Hematopoietic multipotent progenitor cell treated with erythropoietin and hydrocortisone succinate and interleukin-3 and kit ligand, for 17 days (in vitro differentiated cells): ENCODE measurements around the gene USP13.
"Not testable (repeated sequence)": the region's sequence is repeated elsewhere in the genome, so short reads cannot be mapped to it uniquely, and the experiment has no call there.

Experiments
- DNase-seq: peaks from one replicate; pipeline ENCODE4 v3.0.0-alpha.2; 2015; ENCODE audit warnings: low spot score

USP13 gene

DNA sequence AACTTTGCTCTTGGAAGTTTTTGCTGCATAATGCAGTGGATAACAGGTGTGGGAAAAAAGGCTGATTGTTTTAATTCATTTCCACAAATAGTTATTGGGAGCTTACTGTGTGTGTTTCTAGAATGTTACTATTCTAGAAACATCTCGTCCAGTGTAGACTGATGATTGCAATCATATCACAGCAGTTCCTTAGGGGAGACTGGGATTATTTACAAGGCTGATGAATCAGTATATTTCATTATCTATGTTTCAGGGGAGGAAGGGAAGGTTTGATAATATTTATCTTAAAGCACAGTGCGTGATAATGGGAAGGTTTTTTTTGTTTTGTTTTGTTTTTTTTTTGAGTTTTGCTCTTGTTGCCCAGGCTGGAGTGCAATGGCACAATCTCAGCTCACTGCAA is 2.4 kb downstream of the USP13 start:
- no peak for DNase-seq

GRCh38 chr3:179658606-179659005 is 5.8 kb downstream of the USP13 start:
- no peak for DNase-seq

- no peak for DNase-seq
Measured at GRCh38 chr3:179660872-179661271, 8.0 kb downstream of the USP13 start.

- DNase-seq, result no peak
Measured at GRCh38 chr3:179661777-179662176, 8.9 kb downstream of the USP13 start.

DNA sequence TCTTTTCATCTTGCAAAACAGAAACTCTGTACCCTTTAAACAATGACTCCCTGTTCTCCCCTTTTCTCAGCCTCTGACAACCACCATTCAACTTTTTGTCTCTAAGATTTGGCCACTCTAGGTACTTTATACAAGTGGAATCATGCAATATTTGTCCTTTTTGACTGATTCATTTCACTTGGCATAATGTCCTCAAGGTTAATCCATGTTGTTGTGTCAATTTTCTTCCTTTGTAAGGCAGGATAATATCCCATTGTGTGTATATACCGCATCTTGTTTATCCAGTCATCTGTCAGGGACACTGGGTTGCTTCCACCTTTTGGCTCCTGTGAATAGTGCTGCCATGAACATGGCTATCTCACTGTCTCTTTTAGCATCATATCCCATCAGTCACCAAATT is 10.3 kb downstream of the USP13 start:
- DNase-seq, result no peak

GRCh38 chr3:179666030-179666429 is 13.2 kb downstream of the USP13 start:
- DNase-seq, result no peak

DNA sequence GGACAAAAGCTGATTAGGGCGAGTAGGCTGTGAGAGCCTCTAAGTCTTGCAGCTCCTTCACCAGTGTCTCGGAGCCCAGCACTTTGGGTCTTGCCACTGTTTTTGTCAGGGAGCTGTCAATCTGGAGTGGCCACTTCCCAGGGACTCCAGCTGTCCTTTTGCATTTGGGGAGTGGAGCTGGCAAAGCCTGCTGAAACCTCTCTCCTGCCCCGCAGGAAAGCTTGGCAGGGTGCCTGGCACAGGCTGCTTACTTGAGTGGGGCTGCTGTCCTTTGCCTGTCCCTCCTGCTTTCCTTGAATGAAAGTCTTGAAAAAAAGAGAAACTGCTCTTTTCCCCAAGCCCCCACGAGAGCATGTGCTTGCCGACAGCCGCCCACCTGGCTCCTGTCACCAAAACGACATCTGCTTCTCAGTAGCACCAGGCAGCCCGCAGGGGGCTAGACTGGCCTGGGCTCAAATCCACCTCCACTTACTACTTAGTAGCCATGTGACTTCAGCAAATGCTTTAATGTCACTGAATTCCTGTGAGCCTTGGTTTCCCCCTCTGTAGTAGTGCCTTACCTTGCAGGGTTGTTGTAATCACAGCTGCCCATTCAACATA is 13.7 kb downstream of the USP13 start:
- no peak for DNase-seq

DNA sequence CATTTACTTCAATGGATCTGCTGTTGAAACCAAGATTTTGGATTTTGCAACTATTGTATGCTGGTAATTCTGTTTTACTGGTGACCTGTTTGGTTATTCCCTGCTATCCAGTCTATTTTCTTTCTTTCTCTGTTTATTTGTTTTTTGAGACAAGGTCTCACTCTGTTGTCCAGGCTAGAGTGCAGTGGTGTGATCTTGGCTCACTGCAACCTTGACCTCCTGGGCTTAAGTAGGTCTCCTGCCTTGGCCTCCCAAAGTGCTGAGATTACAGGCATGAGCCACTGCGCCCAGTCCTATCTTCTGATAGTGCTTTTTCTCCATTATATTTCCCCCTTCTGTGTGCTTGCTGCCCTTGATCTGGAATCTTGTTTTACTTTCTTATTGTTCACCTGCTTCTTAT is 15.6 kb downstream of the USP13 start:
- no peak for DNase-seq

- no peak for DNase-seq
Measured at GRCh38 chr3:179670311-179670710, 17.5 kb downstream of the USP13 start.

DNA sequence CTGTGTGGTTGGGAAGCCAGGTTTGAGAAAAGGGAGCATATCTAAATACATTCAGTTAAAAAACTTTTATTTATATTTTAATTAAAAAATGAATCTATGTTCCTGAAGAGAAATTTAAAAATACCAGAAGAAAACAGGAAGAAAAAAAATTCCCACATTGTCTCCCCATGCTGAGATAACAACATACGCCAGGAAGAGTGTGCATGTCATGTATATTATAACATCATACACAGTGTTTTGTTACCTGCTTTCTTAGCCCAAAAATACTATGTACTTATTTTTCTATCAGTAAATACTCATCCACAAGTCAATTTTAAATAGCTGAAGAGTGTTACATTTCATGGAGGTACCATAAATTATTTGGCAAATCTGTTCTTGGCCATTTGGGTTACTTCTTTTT is 18.5 kb downstream of the USP13 start:
- DNase-seq, result no peak

DNA sequence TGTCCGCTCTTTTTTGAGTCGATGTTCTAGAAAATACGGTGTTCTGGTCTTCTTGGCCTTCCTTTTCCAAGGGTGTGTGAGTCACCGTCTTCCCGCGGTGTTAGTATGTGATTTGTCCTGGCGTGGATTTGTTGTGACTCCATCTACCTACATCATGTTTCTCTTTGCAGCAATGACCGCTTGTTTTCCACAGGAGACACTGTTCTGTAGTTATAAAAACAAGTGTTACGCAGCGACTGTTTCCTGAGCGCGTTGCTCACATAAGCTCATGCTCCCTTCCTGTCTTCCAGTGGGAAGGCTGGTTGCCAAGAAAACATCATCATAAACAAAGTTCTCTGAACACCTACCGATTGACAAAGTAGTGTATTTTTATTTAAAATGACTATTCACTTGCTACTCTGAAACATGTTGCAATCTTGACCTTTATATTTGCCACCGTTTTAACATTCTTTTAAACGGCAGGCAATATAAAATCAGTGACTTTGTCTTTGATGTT is 19.0 kb downstream of the USP13 start:
- no peak for DNase-seq

GRCh38 chr3:179672918-179673317 is 20.1 kb downstream of the USP13 start:
- DNase-seq, result no peak

DNA sequence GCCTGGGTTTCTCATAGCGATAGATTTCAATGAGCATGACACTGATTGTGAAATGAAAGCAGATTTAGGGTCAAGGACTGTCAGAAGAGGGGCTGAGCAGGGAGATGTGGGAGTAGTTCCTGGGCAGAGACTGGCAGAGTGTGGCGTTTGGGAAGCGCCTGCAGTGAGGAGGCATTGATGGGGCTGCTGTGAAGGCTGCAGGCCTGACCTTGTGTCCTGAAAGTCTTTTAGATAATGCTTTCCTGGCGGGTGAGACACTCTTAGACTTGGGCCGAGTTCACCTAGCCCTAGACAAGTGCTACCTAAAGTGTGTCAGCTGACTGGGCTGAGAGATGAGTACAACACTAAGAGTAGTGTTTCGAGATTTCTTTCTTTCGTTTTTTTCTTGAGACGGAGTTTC is 20.7 kb downstream of the USP13 start:
- DNase-seq, result no peak

DNA sequence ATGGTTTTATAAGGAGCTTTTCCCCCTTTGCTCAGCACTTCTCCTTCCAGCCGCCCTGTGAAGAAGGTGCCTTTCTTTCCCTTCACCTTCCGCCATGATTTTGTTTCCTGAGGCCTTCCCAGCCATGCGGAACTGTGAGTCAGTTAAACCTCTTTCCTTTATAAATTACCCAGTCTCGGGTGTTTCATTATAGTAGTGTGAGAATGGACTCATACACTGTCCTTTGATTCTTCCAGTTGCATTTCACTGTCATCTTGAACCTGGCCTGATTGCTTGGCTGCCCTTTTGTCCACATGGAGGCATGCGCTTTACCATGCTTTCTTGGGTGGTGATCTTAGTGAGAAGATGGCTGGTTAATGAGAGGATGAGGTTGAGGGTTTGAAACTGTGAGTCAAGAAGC is 23.2 kb downstream of the USP13 start:
- no peak for DNase-seq

GRCh38 chr3:179677884-179678283 is 25.0 kb downstream of the USP13 start:
- no peak for DNase-seq

GRCh38 chr3:179681492-179682263 is 28.8 kb downstream of the USP13 start:
- no peak for DNase-seq

GRCh38 chr3:179682426-179683080 is 29.7 kb downstream of the USP13 start:
- no peak for DNase-seq

DNA sequence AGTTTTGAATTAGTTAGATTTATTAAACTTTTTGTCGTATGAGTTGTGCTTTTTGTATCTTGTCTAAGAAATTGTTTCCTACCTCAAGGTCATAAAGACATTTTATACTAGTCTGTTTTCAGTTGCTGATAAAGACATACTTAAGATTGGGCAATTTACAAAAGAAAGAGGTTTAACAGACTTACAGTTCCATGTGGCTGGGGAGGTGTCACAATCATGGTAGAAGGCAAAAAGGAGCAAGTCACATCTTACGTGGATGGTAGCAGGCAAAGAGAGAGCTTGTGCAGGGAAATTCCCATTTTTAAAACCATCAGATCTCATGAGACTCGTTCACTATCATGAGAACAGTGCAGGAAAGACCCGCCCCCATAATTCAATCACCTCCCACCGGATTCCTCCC is 30.4 kb downstream of the USP13 start:
- not testable (repeated sequence) for DNase-seq

- DNase-seq, result no peak
Measured at GRCh38 chr3:179687967-179688535, 35.2 kb downstream of the USP13 start.

DNA sequence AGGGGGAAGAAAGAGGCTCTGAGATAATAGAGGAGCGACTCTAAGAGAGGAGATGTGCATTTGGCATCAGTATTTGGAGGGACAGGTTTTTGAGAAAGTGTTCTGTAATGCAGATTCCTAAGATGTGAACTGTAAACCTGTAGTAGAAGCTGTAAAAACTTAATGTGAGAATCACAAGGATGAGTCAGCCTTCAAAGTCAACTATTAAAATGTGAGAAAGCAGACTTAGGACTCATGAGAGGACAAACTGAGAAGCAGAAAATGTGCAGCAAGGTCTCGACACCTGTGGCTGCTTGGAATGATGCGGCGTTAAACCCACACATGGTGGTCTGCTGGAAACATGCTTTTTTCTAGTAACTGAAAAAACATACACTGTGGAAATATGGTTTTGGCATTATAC is 36.0 kb downstream of the USP13 start:
- DNase-seq, result no peak

- DNase-seq, result no peak
Measured at GRCh38 chr3:179694731-179695130, 41.9 kb downstream of the USP13 start.

GRCh38 chr3:179695672-179696313 is 43.0 kb downstream of the USP13 start:
- DNase-seq, result no peak
